Coronary artery (tissue), 2 donors: Measurements from ENCODE around the gene LRRC4B.

ENCODE experiments used
- DNase-seq: peaks from one replicate; pipeline ENCODE4 v3.0.0-alpha.2; 2017; ENCODE audit warnings: low spot score
- H3K27ac ChIP-seq, 2 donors: fragments of 200-600 bp; sonication (generic); one replicate each; pipeline ENCODE4 v1.5.1; 2016 to 2019
- H3K4me3 ChIP-seq: fragments of 200-600 bp; sonication (generic); 2 replicates; pipeline ENCODE4 v1.5.1; 2016; ENCODE audit warnings: mild to moderate bottlenecking, moderate library complexity
- TF ChIP-seq, protein P1 (sequence below): fragments of 200-600 bp; sonication (generic); IDR thresholded peaks from one replicate; pipeline ENCODE4 v1.5.1; 2019; ENCODE audit warnings: antibody characterized with exemption

LRRC4B gene

DNA sequence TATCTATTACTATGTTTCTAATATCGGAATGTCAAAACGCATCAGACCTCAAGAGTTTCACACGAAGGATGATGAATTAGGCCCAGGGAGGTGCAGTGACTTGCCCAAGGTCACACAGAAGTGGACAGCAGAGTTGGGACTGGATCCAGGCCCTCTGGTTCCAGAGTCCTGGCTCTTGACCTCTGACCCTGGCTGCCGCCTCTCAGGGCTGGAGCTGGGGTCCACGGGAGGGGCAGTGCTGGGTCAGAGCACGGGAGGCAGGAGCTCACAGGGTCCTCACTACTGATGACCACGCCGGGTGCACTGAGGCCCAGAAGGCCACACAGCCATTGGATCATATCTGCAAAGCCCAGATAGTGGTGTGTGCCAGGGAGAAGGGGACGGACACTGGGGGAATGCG, 45.4 kb downstream of the LRRC4B start:
- H3K4me3 ChIP-seq: no peak overlapping the region
- no peak overlapping the region for H3K27ac ChIP-seq
- DNase-seq: no peak
- TF ChIP-seq, protein P1, sequence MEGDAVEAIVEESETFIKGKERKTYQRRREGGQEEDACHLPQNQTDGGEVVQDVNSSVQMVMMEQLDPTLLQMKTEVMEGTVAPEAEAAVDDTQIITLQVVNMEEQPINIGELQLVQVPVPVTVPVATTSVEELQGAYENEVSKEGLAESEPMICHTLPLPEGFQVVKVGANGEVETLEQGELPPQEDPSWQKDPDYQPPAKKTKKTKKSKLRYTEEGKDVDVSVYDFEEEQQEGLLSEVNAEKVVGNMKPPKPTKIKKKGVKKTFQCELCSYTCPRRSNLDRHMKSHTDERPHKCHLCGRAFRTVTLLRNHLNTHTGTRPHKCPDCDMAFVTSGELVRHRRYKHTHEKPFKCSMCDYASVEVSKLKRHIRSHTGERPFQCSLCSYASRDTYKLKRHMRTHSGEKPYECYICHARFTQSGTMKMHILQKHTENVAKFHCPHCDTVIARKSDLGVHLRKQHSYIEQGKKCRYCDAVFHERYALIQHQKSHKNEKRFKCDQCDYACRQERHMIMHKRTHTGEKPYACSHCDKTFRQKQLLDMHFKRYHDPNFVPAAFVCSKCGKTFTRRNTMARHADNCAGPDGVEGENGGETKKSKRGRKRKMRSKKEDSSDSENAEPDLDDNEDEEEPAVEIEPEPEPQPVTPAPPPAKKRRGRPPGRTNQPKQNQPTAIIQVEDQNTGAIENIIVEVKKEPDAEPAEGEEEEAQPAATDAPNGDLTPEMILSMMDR: no peak

DNA sequence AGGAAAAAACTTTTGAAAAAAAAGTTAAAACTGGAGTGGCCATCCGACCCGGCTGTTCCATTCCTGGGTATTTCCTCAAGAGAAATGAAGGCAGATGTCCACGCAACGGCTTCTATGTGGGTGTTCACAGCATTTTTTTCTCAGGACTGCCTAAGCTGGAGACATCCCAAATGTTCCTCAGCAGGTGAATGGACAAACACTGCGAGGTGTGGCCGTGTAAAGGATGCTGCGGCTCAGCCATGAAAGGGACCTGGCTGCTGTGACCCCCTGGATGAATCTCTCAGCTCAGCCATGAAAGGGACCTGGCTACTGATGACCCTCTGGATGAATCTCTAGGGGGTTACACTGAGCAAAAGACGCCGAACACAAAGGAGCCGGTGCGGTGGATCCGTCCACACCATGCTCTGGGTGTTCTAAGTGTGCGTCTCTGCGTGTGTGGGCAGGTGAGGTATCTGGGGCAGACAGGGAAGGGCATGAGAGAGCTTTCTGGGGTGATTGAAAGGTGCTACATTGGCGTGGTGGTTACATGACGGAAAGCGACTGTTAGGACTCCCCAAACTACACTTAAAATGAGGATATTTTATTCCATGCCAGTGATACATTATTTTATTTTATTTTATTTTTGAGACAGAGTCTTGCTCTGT, 47.3 kb downstream of the LRRC4B start:
- no peak overlapping the region for H3K4me3 ChIP-seq
- no peak for DNase-seq
- H3K27ac ChIP-seq: no peak overlapping the region
- TF ChIP-seq, protein P1: no peak

DNA sequence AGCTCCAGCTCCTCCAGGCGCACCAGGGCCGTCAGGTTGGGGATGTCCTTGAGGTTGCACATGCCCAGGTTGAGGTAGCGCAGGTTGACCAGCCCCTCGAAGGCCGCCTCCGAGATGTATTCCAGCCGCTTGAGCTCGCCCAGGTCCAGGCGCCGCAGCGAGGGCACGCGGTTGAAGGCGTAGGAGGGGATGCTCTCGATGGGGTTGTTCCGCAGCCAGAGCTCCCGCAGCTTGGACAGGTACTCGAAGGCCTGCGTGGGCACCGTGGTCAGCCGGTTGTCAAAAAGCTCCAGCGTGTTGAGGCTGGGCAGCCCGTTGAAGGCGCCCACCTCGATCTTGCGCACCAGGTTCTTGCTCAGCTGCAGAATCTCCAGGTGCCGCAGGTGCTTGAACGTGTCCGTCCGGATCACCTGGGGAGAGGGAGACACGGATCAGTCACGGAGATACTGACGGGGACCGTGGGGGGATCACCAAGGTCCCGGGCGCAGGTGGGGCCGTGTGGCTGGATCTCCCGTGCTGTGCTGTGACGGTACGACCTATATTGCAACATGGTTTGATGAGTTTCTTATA, 49.1 kb downstream of the LRRC4B start:
- no peak overlapping the region for H3K27ac ChIP-seq
- H3K4me3 ChIP-seq: no peak overlapping the region
- DNase-seq: no peak
- TF ChIP-seq, protein P1: no peak

DNA sequence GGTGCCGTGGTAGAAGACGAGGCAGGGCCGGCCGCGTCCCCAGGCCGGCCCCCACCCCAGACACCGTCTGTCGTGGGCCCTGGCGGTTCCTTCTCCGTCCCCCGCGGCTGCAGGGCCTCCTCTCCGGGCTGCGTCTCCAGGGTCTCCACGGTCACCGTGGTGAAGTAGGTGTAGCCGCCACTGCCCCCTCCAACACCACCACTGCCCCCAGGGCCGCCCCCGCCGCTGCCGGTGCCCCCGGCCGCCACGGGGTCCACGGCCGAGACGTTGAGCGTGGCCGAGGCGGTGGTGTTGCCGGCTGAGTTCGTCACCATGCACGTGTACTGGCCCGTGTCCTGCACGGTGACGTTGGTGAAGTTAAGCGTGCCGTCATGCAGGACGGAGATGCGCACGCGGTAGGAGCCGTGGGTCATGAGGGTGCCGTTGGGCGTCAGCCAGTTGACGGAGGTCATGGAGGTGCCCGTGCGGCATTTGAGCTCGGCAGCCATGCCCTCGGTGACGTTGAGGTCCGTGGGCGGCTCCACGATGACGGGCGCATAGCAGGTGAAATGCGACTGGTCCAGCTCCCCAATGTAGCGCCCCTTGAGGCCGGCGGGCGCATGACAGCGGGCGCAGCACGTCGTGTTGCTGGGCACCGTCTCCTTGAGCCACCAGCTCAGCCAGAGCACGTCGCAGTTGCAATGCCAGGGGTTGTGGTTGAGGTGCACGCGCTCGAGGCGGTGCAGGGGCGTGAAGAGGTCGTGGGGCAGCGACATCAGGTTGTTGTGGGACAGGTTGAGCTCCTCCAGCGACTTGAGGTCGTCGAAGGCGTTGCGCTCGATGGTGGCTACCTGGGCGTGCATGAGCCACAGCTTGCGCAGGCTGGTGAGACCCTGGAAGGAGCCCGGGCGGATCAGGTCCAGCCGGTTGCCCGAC, 49.9 kb downstream of the LRRC4B start:
- Histone ChIP-seq H3K4me3 (no peak overlapping the region), H3K27ac (no peak overlapping the region)
- TF ChIP-seq, protein P1: no peak
- no peak for DNase-seq

DNA sequence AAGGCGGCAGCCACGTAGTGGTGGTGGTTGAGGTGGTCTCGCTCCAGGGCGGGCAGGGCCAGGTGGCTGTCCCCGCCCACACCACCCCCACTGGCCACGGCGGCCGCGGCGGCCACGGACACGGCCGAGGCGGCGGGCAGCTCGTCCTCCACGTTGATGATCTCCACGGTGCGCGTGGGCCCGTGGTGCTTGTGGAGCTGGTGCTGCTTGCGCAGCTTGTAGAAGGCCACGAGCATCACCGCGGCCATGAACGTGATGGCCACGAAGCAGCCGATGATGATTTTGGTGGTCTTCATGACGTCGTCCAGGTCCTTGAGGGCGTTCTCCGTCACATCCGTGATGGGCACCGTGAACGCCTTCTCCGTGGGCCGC, 50.5 kb downstream of the LRRC4B start:
- TF ChIP-seq, protein P1: no peak
- Histone ChIP-seq H3K27ac (no peak overlapping the region), H3K4me3 (no peak overlapping the region)
- DNase-seq: no peak

DNA sequence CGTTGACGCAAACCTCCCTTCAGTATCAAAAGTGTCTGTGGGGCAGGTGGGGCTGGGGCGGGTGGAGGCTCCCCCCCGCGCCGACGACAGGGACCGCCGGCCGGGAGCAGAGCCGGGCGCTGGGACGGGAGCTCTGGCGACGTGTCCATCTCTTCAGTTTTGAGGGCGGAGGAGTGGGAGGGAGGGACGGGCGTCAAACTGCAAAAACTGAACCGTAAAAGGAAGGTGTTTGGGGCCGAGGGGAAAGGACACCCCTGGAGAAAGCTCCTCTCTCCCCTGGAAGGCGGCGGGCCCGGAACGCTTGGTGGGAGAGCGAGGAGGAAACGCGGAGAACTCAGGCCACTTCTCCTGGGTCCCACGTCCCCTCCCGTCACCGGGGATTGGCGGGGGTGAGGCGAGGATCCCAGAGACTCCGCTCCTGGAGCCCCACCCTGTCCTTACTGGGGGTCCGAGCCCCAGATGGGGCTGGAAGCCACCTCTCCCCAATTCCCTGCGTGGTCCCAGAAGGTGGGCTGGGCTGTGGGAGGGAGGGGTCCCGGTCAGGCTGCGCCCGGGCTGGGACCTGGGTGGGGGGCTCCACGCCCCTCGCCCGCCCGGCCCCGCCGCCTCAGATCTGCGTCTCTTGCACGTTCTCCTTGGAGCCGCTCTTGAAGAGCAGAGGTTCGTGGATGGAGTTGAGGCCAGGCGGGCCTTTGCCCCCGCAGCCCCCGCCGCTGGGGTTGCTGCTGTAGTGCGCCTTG, 51.1 kb downstream of the LRRC4B start:
- DNase-seq: no peak

More for the DNA sequence above, 51.1 kb downstream of the LRRC4B start:
- Histone ChIP-seq H3K4me3 (no peak overlapping the region), H3K27ac (no peak overlapping the region)
- TF ChIP-seq, protein P1: no peak
